A549 treated with GW870086 at 1 μM for 4 hours (cell line): ENCODE data around the gene SPANXB1. TPM values are rescaled to one million over a fixed set of nuclear protein-coding genes. Genes with fewer than 3 reads are reported as not detected.

Experiments used
- total RNA-seq: library from RNA; stranded (reverse); fragments of 200-300 nt; extraction: Qiagen RNA extraction; gene quantifications from 5 replicates; pipeline ENCODE4 v1.2.3, GENCODE V29; 2022; ENCODE audit warnings: low read depth

SPANXB1 gene
- total RNA-seq = 2.0 to 2.7 TPM (median 2.3 TPM) in 5 replicates

GRCh38 chrX:141002568-141002967 lies at the start of gene SPANXB1:
Gene SPANXB1 (plus strand): TSS chrX:141002594. CDS start chrX:141002694, 100 bp downstream.

Other genes with a start within 250 kb of the SPANXB1 start
- gene LDOC1, start 174.5 kb downstream of the SPANXB1 start, total RNA-seq = 77.1 to 95.4 TPM (median 92.9 TPM) in 5 replicates
- gene SPANXC, start 239.9 kb downstream of the SPANXB1 start, total RNA-seq = 0.58 to 0.65 TPM (median 0.64 TPM) in 3 of 5 replicates, not detected in the others